Activated B cell treated with CpG ODN at 0.5 μM for 24 hours (primary cell): ENCODE results near the gene RFLNA. TPM values are rescaled to one million over a fixed set of nuclear protein-coding genes. Genes with fewer than 3 reads are reported as not detected.
"Not testable (repeated sequence)": the region's sequence is repeated elsewhere in the genome, so short reads cannot be mapped to it uniquely, and the experiment has no call there.

Experiments used
- ATAC-seq: fragments of 200-7000 bp; cut with Tn5 transposase; one replicate; pipeline ENCODE4 v1.10.0; 2021; ENCODE audit warnings: low read depth, mild to moderate bottlenecking, moderate library complexity
- CTCF ChIA-PET: fragments of 350-600 bp; sonication (Branson Sonifier 250); formaldehyde crosslinking; loops from one replicate; lab custom pipeline; 2021; ENCODE audit warnings: antibody characterized with exemption; lab: Charles Lee
- POLR2A ChIA-PET: fragments of 350-600 bp; sonication (Branson Sonifier 250); formaldehyde crosslinking; loops from one replicate; lab custom pipeline; 2021; ENCODE audit warnings: antibody characterized with exemption; lab: Charles Lee
- DNase-seq: peaks from one replicate; pipeline ENCODE4 v3.0.0; 2022
- H3K27ac Mint-ChIP-seq: one replicate; pipeline ENCODE4 v1.8.0; 2020; ENCODE audit warnings: mixed read lengths
- H3K27me3 Mint-ChIP-seq: one replicate; pipeline ENCODE4 v1.8.0; 2021; ENCODE audit warnings: mixed read lengths
- H3K36me3 Mint-ChIP-seq: one replicate; pipeline ENCODE4 v1.8.0; 2021; ENCODE audit warnings: low read depth, mixed read lengths
- H3K4me1 Mint-ChIP-seq: one replicate; pipeline ENCODE4 v1.8.0; 2021; ENCODE audit warnings: mixed read lengths
- H3K4me3 Mint-ChIP-seq: one replicate; pipeline ENCODE4 v1.8.0; 2020; ENCODE audit warnings: mild to moderate bottlenecking, mixed read lengths
- H3K9me3 Mint-ChIP-seq: one replicate; pipeline ENCODE4 v1.8.0; 2020; ENCODE audit warnings: mixed read lengths
- intact Hi-C: fragments of 100-400 bp; cut with micrococcal nuclease; formaldehyde crosslinking; loops from one replicate; pipeline ENCODE4 v1.15.1; 2024
- total RNA-seq: library from RNA; stranded (reverse); gene quantifications from 2 replicates; pipeline ENCODE4 v1.2.3, GENCODE V29; 2022
- TF ChIP-seq, protein P1 (sequence below): fragments of 200-600 bp; IDR thresholded peaks from one replicate; pipeline ENCODE4 v1.8.0; 2022; ENCODE audit warnings: antibody characterized with exemption, mild to moderate bottlenecking

RFLNA gene
- total RNA-seq, 1 donor from 2014 or later: not detected

DNA sequence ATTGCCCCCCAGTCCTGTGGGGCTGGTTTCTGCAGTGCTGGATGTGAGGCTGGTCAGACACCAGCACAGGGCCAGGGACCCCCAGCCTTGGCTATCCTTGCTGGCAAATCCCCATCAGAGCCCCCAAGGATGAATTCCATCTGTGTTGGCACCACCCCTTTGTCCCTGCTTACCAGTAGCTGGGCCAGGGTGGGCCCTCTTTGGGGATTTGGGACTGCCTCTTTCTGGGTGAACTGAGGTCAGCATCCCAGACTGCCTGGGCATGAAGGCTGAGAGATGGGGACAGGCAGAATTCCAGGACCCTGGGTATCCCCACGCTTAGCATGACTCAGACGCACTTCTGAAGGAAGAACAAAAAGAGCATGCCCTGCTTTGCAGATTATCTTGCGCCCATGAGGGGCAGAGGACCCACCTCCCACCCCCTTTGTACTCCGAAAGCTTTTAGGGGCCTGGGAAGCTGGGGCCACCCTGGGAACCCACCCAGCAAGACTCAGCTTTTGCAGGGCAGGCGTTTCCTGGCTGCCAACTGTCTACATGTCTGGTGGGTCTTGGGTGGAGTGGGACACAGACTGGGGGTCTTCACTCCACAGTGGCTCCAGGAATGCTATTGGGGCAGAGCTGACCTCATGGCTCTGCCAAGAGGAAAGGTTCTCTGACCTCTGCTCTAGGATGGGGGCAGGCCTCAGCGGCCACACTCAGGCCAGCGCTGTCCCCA lies 26.8 kb downstream of the RFLNA start:
- TF ChIP-seq, protein P1, sequence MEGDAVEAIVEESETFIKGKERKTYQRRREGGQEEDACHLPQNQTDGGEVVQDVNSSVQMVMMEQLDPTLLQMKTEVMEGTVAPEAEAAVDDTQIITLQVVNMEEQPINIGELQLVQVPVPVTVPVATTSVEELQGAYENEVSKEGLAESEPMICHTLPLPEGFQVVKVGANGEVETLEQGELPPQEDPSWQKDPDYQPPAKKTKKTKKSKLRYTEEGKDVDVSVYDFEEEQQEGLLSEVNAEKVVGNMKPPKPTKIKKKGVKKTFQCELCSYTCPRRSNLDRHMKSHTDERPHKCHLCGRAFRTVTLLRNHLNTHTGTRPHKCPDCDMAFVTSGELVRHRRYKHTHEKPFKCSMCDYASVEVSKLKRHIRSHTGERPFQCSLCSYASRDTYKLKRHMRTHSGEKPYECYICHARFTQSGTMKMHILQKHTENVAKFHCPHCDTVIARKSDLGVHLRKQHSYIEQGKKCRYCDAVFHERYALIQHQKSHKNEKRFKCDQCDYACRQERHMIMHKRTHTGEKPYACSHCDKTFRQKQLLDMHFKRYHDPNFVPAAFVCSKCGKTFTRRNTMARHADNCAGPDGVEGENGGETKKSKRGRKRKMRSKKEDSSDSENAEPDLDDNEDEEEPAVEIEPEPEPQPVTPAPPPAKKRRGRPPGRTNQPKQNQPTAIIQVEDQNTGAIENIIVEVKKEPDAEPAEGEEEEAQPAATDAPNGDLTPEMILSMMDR: no peak
- peaks cover 24% of the 10 kb centered on the region for H3K36me3 Mint-ChIP-seq
- H3K9me3 Mint-ChIP-seq: peaks cover 16% of the 10 kb centered on the region
- no peak for ATAC-seq
- no peak overlapping the region for H3K4me3 Mint-ChIP-seq
- POLR2A ChIA-PET: no interaction called here
- no peak for DNase-seq
- H3K27me3 Mint-ChIP-seq: no peaks in the 10 kb centered on the region
- intact Hi-C loops: loop anchor here (1.0 kb wide), 1 partner anchor 285 kb away; no protein-coding TSS in a partner anchor
- CTCF ChIA-PET: interaction anchor here (1.2 kb wide), 2 partner anchors 11 to 450 kb away, joined by 3 to 4 read pairs; no protein-coding TSS in a partner anchor
- no peaks in the 10 kb centered on the region for H3K4me1 Mint-ChIP-seq
- no peak overlapping the region for H3K27ac Mint-ChIP-seq

DNA sequence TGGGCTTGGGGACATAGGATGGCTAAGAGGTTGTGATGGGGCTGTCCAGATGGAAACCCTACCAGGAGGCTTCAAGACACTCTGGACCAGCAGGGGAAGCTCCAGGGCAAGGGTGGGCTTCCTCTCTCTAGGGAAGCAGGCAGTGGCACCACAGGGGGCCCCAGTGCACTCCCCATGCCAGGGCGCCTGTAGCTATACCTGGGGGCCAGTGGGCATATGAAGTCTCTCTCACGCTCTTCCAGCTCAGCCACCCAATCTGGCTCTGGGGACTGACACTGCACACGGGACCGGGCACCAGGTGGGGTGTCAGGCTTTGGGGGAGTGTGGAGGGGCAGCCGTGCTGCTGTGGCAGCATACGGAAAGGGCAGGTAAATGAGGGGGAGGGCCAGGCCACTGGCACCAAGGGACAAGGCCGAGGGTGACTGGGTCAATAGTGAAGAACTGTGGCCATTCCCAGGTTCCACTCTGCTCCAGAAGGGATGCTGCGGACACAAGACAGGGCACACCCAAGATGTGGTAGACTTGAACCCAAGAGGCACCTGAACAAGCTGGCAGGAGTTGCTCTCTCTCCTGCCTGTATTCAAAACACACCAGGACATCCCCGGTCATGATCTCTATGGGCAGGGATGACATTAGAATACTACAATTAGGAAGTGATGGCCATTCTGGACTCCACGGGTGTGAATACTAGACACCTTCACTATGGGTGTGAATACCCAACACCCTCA lies 27.5 kb downstream of the RFLNA start:
- Mint-ChIP-seq H3K36me3 (peaks cover 31% of the 10 kb centered on the region), H3K27me3 (no peaks in the 10 kb centered on the region), H3K4me3 (no peak overlapping the region), H3K27ac (no peak overlapping the region), H3K9me3 (peaks cover 16% of the 10 kb centered on the region), H3K4me1 (no peaks in the 10 kb centered on the region)
- ChIA-PET CTCF (interaction anchor here (1.2 kb wide), 1 partner anchor 11 kb away, joined by 4 read pairs; no protein-coding TSS in a partner anchor), POLR2A (no interaction called here)
- DNase-seq (no peak), ATAC-seq (no peak)
- intact Hi-C loops: no loop called here
- TF ChIP-seq, protein P1: no peak

DNA sequence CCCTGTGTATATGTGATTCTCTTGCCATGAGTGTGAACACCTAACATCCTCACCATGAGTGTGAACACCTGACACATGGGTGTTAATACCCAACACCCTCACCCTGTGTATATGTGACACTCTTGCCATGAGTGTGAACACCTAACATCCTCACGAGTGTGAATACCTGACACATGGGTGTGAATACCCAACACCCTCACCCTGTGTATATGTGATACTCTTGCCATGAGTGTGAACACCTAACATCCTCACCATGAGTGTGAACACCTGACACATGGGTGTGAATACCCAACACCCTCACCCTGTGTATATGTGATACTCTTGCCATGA lies 28.1 kb downstream of the RFLNA start:
- H3K4me1 Mint-ChIP-seq, DNase-seq, intact Hi-C loops, ATAC-seq, POLR2A ChIA-PET, H3K4me3 Mint-ChIP-seq, CTCF ChIA-PET, H3K27me3 Mint-ChIP-seq, H3K27ac Mint-ChIP-seq: not testable (repeated sequence)
- Mint-ChIP-seq H3K9me3 (peaks cover 16% of the 10 kb centered on the region), H3K36me3 (peaks cover 35% of the 10 kb centered on the region)

DNA sequence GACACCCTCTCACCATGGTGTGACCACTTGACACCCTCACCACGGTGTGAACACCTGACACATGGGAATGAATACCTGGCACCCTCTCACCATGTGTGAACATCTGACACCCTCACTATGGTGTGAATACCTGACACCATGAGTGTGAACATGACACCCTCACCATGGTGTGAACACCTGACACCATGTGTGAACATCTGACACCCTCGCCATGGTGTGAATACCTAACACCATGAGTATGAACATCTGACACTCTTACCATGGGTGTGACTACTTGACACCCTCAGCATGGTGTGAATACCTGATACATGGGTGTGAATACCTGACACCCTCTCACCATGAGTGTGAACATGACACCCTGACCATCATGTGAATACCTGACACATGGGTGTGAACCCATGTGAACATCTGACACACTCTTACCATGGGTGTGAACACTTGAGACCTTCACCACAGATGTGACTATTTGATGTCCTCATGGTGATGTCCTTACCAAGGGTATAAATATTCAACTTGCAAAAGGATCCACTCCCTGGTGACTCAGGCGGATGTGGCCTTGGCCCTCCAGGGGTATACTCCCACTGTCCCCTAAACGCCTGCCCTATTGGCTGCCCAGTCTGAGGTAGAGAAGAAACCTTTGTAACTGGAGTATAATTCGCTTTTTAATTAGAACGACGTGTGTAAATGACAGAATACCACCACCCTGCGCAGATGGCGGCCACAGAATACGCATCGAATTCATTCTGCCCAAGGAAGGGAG lies 29.1 kb downstream of the RFLNA start:
- POLR2A ChIA-PET: no interaction called here
- TF ChIP-seq, protein P1: no peak
- peaks cover 45% of the 10 kb centered on the region for H3K36me3 Mint-ChIP-seq

DNA sequence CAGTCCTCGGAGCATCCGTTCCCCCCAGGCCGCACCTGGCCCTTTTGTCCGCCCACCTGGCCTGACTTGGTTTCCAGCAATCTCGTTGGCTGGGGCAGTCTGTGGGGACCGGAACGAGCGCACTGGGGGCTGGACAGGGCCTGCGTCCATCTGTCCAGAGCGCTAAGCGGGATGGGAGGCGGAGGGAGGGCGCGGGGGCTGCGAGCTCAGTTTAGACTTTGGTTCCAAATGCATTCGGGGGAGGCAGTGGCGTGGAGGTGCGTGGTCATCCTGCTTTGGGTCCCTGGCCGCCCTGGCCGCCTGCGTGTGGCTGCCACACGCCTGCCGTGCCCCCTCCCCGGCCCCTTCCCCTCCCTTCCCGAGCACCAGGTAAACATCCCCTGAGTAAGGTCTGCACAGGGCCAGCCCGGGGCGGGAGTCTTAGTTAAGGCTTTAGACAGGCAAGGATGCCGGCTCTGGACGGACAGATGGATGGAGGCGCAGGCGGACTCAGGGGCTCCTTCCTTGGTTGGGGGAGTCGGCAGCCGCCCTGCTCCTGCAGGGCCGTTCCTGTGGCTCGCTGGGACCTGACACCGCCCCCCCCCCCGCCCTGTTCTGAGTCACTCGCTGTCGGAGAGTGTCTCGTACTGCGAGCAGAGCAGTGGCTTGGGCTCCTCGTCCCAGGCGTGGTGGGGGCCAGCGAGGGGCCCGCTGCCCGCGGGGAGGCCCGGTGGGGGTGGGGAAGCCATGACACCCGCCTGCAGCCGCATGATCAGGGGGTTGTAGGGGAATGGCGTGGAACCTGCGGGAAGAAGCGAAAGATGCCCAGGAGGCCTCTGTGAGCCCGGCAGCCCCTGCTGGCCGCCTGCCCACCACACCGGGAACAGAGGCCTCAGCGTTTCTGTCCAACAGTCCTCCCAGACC lies 30.2 kb downstream of the RFLNA start:
- H3K4me3 Mint-ChIP-seq: no peak overlapping the region
- ATAC-seq: no peak
- H3K9me3 Mint-ChIP-seq: peaks cover 16% of the 10 kb centered on the region
- ChIA-PET CTCF (no interaction called here), POLR2A (no interaction called here)
- H3K27me3 Mint-ChIP-seq: no peaks in the 10 kb centered on the region
- H3K27ac Mint-ChIP-seq: no peak overlapping the region
- intact Hi-C loops: no loop called here
- peaks cover 54% of the 10 kb centered on the region for H3K36me3 Mint-ChIP-seq
- no peak for DNase-seq
- no peaks in the 10 kb centered on the region for H3K4me1 Mint-ChIP-seq
- TF ChIP-seq, protein P1: no peak

More for the DNA sequence above, 29.1 kb downstream of the RFLNA start:
- Mint-ChIP-seq H3K27me3 (no peaks in the 10 kb centered on the region), H3K9me3 (peaks cover 16% of the 10 kb centered on the region), H3K4me1 (no peaks in the 10 kb centered on the region), H3K4me3 (no peak overlapping the region), H3K27ac (no peak overlapping the region)
- DNase-seq: no peak
- ATAC-seq: no peak
- CTCF ChIA-PET: no interaction called here
- intact Hi-C loops: no loop called here
